ENCODE measurements around the gene CHCHD6.

CHCHD6 gene

DNA sequence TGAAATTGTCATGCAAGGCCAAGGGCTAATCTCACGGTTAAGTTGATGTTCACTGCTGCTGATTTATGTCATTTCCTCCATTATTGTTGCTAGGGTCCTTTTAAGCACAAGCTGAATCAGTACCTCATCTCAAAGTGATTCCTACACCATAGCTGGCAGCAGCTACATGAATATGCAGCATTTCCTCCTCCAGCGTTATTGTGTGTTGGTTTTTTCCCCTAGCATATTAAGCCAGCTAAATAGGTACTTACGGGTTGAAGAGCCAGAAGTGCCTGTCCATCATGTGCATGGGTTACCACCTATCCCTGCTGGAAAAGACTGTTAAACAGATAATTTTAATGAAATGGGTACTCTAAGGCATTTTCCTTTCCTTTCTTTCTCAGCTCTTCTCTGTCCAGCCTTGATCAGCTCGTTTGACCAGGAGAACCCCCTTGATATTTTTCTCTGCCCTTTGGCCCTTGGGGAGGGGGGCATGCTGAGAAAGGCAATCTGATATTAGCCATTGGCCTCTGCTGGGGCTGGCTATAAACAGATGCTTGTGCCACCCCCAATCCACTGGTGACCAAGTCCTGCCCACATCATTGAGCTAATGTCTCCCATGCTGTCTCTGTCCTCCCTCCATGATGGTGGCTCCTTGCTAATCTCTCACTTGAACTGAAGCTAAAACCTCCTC lies 163.3 kb downstream of the CHCHD6 start:
- no peak for DNase-seq

DNA sequence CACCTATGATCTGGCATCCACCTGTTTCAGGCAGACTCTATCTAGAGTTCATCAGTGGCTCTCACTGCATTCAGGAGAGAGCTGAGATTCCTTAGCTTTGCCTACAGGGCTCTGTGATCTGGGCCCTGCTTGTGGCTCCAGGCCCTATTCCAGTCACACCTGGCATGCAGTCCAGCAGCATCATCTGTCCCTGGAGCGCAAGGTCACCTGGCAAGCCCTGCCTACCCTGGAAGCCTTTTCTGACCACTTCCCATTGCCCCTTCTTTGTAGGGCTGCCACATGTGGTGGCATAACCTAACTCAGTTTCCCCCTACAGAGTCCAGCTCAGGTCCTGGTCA lies 163.8 kb downstream of the CHCHD6 start:
- DNase-seq = no peak

DNA sequence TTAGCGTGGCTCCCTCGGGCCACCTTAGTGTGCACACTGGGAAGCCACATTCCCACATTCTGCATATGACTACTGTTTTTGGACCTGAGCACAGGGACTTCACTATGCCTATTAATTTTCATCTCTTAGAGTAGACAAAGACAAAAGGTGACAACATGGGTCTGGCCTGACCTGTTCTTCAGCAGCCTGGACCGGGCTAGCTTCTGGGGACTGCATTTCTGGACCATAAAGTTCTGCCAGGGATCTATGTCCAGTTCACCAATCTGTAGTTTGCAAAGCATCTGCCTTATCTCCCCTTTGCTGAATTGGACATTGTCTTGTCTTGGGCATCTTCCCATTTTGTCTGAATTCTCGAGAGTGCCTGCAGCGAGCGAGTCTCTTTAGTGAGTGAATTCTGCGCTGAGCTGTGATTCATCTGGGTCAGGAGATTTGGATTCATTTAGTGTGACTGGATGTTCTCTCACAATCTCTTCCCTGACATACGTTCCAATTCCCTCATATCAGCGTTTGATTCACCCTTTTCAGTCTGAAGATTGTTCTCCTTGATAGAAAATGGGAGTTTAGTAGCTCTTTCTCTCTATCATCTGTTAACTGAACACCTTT lies 166.7 kb downstream of the CHCHD6 start:
- no peak for DNase-seq

DNA sequence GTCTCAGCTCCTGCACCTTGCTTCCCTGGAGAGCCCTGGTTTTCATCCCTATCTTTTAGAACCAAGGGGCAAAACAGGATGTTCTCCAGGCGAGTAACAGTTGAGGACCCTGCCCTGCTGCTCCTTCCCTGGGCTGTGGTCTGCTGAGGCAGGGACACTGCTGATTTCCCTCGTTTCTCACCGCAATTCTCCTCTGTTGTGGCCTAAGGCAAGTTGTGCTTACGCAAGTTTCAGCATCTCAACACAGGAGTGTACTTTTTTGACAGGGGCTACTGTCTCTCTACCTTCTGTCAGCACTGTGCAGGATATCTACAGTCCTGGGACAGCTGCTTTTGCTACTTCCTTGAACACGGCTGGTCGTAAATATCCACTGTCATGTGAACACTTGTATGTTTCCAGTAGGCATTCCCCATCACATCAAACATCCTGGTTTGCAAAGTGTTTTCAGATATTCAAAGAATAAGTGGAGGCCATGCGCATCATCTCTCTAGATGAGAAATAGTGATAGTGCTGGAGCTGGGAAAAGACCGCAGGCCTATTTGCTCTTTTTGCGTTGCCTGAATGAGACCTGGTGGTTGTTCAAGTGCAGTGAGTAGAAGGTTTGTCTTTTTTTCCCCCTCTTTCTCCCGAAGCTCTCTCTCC lies 168.8 kb downstream of the CHCHD6 start:
- no peak for DNase-seq

DNA sequence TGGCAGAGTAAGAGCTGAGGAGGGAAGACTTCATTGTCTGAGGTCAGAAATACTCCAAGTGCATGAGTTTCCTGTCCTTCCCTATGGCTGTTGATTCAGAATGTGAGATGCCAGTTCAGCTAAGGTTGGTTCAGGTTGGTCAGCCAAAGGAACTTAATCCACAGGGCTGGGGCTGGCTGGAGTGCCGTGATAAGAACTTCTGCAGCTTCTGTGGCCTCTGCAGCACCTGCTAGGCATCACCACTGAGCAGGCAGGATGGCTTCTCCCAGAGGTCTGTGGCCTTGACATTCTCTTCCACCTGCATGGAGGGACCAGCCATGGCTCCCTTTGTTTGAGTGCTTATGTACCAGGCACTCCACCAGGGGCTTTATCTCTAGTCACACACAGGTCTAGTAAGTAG lies 169.4 kb downstream of the CHCHD6 start:
- DNase-seq = no peak

DNA sequence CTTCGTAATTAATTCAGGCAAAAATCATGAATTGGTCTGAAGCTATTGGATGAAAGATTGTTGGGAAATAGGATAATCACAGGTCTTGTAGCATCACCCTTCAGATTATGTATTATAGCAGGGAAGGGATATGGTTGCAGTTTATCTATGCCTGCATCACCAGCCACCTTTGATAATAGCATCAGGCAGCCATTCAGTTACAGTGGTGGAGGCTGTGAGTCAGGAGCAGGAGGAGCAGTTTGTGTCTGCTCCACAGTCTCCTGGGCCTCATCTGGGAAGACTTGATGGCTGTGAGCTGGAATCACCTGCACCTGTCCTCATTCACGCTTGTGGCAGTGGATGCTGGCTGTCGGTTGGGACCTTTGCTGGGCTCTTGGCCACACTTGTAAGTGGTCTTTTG lies 174.6 kb downstream of the CHCHD6 start:
- no peak for DNase-seq

DNA sequence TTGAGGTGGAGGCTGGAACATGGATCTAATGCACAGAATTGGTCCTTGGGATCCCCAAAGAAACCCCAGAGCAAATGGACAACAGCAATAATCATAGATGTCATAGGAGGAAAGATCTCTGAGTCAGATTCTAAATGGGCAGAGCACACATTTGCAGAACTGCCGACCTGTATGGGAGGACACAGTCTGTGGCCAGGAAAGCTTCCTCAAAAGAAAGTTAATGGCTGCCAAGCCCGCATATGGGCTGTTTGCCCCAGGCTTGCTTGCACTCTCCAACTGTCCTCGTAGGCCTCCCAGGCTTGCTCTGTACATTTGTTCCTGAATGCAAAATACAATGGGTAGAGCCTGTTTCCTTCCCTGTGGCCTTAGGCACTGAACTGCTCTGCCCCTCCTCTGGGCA lies 176.9 kb downstream of the CHCHD6 start:
- peak; percentile 28 to 30 for DNase-seq

DNA sequence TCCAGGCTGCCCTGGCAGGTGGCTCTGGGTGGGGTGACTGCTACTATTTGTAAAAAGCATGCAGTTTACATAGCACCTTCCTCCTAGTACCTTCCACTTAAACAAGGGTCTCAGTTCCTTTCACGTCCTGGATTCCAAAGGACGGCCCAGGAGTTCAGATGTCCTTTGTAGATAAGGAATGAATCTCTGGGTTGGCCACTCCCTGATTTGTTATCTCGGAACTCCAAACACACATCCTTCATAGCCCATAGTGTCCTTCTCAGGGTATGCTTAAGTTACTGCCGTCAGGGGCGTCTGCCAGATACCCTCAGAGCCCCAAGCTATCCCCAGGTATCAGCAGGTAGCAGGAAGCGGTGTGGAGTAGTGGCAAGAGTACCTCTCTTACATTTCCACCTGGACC lies 177.8 kb downstream of the CHCHD6 start:
- DNase-seq = no peak

DNA sequence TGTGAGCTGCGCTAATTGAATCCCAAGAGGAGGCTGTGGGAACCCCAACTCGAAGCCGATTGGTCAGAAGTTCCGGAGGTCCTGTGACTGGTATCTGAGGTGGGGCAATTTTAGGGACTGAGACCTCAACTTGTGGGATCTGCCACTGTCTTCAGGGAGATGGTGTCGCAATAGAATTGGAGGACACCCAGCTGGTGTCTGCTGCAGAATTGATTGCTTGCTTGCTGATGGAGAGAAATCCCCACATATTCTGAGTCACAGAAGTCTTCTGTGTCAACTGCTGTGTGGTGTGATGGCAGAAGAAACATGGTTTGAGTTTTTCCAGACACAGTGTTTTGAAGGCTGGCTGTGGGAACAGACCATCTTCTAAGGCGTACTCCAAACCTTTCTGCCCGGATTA lies 179.2 kb downstream of the CHCHD6 start:
- DNase-seq = no peak

DNA sequence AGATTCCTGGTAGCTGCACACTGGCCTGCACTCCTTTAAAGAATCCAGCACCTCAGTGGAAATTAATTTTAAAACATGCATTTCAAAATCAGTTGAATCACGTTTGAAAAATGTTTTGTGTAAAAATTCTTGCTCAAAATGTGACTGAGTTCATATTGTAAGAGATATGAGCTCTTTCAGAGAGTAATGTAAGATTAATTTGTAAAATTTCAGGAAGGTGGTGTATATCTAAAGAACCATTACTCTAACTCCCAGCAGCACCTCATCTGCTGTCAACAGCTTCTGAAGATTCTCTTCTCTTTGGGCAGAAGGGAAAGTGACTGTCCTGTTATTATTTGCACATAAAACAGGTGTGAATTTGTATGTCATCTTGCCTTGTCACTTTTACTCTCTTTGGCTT lies 181.4 kb downstream of the CHCHD6 start:
- no peak for DNase-seq

DNA sequence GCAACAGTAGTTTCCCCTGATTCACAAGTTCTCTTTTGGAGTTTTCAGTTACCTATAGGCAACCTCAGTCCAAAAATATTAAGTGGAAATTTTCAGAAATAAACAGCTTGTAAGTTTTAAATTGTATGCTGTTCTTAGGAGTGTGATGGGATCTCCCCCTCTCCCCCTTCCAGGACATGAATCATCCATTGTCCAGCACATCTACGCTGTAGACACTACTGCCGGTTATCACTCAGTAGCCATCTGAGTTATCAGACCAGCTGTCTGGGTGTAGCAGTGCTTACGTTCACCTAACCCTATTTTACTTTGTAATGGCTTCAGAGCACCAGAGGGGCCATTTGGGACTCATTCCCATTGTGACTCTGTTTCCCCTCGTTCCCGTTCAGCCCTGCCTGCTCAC lies 182.2 kb downstream of the CHCHD6 start:
- no peak for DNase-seq

DNA sequence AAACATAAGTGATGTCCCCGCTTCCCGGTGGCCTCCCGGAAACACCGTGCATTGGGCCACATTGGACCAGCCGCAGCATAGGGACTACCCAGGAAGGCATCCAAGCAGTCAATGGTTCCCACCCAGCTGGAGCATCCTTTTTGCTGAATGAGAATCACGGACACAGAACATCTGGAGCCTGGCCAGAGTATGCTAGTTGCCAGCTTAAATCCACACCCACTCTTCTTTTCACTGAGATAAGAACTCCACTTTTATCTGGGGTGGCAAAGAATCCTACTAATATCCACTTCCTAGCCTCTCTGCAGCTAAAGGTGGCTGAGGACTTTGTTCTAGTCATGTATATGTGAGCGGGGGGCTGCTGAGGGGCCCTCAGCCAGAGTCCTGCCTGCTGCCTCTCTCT lies 183.6 kb downstream of the CHCHD6 start:
- no peak for DNase-seq

DNA sequence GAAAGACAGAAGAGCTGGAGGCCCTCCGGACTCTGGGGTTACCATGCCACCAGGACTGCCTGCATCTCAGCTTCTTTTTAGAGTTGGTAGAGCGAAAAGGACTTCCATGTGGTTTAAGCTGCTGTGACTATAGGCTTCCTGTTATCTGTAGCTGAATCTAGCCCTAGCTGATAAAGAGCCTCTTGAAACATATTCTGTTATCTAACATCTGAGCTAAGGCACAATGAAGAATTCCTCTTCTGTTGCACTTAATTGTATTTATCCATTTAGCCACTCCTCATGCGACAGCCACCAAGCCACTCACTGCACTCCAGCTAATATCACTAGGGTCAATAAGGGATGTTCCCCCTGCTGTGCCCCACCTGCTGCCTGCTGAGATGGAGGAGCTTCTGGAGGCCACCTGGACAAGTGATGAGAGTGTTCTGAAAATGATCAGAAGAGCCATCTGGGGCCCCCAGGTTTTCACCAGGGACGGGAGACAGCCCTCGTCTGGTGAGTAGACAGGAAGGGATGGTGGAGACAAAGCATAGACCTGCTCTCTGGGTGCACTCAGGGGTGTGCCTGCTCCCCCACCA lies 184.2 kb downstream of the CHCHD6 start:
- no peak for DNase-seq

DNA sequence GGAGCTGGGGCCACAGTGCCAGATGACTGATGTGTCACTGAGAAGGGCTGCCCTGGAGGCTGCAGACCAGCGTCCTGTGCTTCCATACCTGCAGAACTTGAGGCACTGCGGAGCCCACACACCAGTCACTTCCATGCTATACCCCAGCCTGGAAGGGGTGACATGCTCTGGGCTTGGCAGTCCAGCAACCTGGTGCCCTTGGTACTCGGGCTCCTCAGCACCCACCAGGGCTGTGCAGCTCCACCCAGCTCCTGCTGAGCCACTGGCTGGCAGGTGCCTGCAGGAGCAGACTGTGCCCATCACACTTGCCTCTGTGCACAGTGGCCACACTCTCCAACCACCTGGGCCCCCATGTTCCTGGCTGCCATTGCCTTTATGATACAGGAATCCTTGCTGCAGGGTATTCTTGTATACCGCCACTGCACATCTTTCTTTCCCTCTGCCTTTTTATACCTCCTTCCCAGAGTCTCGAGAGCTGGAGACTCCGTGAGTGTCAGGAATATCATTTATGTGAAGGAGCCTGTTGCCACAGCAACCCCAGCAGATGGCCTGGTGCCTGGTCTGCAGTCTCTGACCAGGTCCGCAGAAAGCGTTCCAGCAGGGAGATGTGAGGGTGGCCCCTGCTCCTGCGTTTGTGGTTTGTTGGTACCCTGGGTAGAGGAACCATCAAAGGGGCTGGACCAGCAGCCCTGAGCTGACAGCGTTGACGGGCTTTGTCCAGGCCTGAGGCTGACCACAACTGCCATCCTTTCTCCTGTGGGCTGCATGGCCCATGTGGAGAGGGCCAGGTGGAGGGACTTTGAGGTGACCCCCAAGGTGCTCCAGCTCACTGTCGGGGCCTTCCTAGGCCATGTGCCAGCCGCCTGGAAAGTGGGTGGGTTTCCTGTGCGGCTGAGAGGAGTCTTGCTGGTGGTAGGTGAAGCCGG lies 185.5 kb downstream of the CHCHD6 start:
- DNase-seq = no peak

DNA sequence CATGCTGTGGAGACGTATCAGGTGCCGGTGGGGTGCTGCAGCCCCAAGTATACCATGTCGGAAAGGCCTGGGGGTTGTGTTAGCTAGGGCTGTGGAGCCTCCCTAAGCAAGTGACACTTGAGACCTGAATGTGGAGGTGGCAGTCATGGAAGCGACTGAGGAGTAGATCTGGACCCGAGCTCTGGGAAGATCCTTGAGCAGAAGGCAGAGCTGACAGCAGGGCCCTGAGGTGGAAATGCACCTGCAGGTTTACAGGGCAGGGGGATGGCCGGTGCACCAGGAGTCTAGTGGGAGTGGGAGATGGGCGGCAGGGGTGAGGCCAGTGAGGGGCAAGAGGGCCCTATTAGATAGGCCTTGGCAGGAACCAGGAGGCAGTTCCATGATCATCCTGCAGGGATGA lies 187.1 kb downstream of the CHCHD6 start:
- no peak for DNase-seq

DNA sequence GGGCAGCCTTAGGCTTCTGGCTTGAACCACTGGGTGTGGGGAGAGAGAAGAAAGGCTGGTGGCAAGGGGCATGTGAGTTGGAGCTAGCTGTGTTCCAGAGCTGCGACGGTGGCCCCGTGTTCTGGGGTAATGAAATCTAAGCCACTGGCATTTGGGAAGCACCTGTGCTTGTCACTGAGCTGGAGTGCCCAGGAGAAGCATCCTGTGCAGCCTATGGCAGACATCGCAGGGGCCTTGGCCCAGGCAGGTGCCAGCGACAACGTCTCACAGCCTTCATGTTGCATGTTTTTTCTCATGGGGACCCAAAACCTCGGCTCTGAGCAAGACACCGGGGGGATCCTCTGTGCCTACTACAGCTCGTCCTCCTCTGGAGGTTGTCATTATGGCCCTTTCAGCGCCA lies 187.8 kb downstream of the CHCHD6 start:
- DNase-seq = no peak

DNA sequence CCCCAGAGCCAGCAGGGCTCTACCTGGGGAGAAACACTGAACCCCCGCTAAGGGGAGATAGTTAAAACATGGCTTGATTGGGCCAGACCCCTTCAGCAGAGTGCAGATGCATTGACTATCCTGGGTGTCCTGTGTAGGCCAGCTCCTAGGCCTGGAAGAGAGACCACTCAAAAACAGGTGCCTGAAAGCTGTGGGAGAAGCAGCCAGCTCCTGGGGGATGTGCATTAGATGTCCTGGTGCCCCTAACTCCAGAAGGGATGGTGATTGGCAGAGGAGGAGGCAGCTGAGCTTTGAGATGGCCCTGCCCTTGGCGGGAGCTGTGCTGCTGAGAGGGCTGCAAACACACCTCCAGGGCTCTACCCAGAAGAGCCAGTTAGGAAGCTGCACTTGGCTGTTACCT lies 189.6 kb downstream of the CHCHD6 start:
- DNase-seq = no peak

DNA sequence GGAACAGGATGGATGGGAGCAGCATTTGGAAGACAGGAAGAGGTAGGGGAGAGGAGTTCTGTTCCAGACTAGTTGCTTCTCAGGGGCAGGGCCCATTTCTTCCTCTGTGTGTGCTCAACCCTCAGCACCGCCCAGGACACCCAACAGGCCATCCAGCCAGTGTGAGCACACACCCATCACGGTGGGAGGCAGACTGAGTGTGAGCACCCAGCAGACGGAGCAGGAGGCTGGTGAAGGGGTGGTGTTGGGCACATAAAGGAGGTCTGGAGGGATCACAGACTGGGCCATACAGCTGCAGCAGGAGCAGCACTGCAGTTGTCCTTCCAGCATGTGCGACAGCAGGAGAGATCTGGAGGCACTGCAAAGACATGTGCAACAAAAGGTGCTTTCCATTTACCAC lies 190.4 kb downstream of the CHCHD6 start:
- no peak for DNase-seq

DNA sequence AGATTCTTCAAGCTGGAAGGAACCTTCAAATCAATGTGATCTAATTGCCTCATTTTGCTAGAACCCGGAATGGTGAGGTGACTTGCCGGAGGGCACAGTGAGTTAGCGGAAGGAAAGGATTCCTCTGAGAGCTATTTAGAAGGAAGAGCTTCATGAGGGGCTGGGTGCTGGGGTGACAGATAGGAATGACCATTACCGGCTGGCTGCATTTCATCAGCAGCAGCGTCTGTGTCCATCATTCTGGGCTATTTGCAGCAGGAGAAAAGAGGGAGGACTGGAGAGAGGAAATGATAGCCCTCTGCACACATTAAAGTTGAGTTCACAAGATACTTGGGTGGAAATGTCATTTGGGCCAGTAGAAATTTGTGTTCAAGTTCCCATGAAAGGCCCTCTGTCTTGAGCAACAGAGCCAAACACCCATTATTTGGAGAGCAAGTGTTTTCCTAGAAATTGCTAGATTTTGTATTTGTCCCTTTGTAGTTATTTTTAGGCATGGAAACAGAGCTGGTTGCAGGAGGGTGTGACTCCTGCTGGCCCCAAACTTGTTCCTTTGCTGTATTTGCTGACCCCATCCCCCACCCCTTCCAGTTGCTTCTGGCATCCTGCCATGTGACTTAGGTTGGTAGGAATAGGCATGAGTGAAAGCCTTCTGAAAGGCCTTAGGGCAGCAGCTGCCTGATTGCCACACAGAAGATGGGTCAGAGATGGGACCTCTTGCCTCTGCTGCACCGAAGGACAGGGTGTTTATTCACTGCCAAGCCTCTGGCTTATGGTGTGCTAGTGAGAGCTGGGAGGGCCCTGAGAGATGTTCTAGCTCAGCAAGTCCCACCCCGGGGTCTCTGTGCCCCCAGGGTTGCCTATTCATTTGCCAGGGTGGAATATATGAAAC lies 191.4 kb downstream of the CHCHD6 start:
- no peak for DNase-seq

DNA sequence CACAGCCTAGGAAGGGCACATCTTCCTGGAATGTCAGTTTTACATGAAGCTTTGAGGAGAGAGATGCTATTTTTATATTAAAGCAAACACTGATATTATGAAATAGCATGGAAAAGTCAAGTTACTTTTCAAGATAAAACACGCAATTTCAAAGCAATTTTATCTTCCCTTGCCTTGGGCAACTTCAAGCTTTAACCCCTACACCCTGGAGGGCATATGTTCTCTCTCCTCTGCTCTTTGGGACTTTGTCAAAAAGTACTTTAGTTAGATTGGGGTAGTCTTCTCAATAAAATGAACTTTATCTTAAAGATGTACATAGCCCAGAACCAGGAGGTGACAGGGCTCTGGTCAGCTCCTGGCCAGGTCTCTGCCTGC lies 192.0 kb downstream of the CHCHD6 start:
- no peak for DNase-seq

DNA sequence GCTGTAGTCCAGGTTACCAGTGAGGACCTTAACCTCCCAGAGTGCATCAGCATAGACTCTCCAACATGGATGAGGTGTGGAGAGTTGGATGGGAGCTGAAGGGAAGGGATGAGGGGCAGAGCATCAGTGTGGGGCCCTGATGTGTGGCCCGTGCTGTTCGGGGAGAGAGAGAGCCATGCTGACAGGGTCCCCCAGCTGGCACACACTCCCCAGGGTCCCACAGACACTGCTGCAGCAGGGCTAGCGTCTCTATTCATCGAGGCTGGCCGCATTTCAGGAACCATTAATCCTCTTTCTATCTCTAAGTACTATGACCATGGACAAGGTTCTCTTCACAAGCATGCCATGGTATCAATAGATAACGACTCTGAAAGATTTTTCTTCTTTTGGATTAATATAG lies 192.9 kb downstream of the CHCHD6 start:
- no peak for DNase-seq

DNA sequence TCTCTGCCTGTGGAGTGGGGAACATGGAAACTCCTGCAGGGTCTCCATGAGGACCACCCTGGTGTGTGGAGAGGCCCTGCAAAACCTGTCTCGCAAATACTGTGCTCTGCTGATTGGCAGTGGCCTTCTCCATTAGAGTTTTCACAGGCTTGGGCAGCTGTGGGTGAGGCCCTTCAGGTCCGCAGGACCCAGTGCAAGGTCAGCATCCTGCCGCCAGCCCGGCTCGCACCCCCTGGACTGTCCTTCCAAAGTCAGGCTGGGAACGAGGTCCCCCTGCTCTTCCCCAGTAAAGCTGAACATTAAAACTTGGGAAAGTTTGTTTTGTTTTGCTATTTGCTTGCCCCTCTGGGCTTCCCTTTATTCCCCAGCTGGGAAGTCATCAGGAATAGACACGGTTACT lies 193.9 kb downstream of the CHCHD6 start:
- DNase-seq = no peak

Data from inflammatory macrophage treated with lipopolysaccharide for 1 hour (primary cell).